Psoas muscle (tissue), 8 donors: ENCODE measurements around the gene URB2. TPM values are rescaled to one million over a fixed set of nuclear protein-coding genes. Genes with fewer than 3 reads are reported as not detected.

Experiments used
- ATAC-seq, 4 donors: fragments of 200-7000 bp; cut with Tn5 transposase; one replicate each; pipeline ENCODE4 v1.9.1; 2020; ENCODE audit warnings: moderate library complexity in 3 of 4, mild to moderate bottlenecking in 2 of 4
- DNase-seq, 2 donors: peaks; one replicate each; pipeline ENCODE4 v3.0.0-alpha.2; 2020
- H3K27ac ChIP-seq: fragments of 200-600 bp; one replicate; pipeline ENCODE4 v1.8.0; 2022
- H3K27me3 ChIP-seq, 3 donors: fragments of 200-600 bp in 1 of 3; one replicate each; pipeline versions ENCODE4 v1.6.1 to v1.8.0; 2013 to 2022; ENCODE audit warnings: low read length in 2 of 3, mild to moderate bottlenecking in 2 of 3, moderate library complexity in 1 of 3; ENCODE audit not compliant: insufficient read depth in 3 of 3
- H3K36me3 ChIP-seq, 2 donors: fragments of 200-600 bp in 1 of 2; one replicate each; pipeline versions ENCODE4 v1.6.1 to v1.8.0; 2013 to 2022; ENCODE audit warnings: low read depth in 1 of 2, mild to moderate bottlenecking in 1 of 2, moderate library complexity in 1 of 2; ENCODE audit not compliant: insufficient read depth in 1 of 2
- H3K4me1 ChIP-seq: fragments of 200-600 bp; one replicate; pipeline ENCODE4 v1.8.0; 2022
- H3K4me3 ChIP-seq: fragments of 200-600 bp; one replicate; pipeline ENCODE4 v1.8.0; 2022; ENCODE audit warnings: mild to moderate bottlenecking
- H3K9me3 ChIP-seq: fragments of 200-600 bp; one replicate; pipeline ENCODE4 v1.8.0; 2022
- CTCF ChIP-seq: fragments of 200-600 bp; IDR thresholded peaks from one replicate; pipeline ENCODE4 v1.8.0; 2022; ENCODE audit warnings: antibody characterized with exemption
- WGBS, 3 donors: extraction: QIAGEN DNeasy Blood & Tissue Kit; methylation state at CpG; one replicate each; pipeline versions ENCODE4 v1.1.6 to v1.1.7; 2013; 5-methylcytosine and 5-hydroxymethylcytosine counted together
- intact Hi-C, 2 donors: fragments of 100-400 bp; cut with DNase I; formaldehyde crosslinking; loops; one replicate each; pipeline versions ENCODE4 v1.11.0 to v1.14.2; 2022
- polyA plus RNA-seq, 3 donors: library from polyadenylated mRNA; stranded (reverse); fragments of 200-250 nt; gene quantifications; one replicate each; pipeline ENCODE4 v1.2.3, GENCODE V29; 2013
- total RNA-seq, 4 donors: library from RNA; stranded (reverse); fragmentation: NEBNext Ultra II Directional in 2 of 4; extraction: Animal tissue kit (Norgen Biotek cat#: 25700) in 2 of 4; gene quantifications; one replicate each; pipeline versions ENCODE4 v1.2.1 to v1.2.4, GENCODE V29; 2021 to 2023
- donor health status: healthy with polysubstance abuse.
- donor health status: DM: no; HTN: no; CAD: no; lungs with moderate emphysema.
- donor health status: Bipolar disorder and iron deficiency.
- donor health status: healthy.
- donor health status: DM: yes; HTN: yes; CAD: no.
- donor health status: DM: no; HTN: no; CAD: no.
- donor health status: DM: no; HTN: no; CAD: no.
- donor health status: DM: yes; HTN: yes; CAD: no.

The URB2 gene
- total and polyA plus RNA-seq, 7 donors, result 4.7 to 18.2 (median 10.2) TPM

DNA sequence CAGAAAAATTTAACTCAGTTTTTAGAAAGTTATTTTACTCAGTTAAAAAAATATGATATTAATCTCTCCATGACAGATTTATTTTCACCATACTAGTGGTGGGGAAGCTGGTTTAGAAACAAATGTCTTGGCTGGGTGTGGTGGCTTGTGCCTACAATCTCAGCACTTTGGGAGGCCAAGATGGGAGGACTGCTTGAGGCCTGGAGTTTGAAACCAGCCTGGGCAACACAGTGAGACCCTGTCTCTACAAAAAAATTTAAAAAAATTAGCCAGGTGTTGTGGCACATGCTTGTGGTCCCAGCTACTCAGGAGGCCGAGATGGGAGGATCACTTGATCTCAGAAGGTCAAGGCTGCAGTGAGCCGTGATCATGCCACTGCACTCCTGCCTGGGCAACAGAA lies 17.5 kb upstream of the URB2 start:
- H3K36me3 ChIP-seq, result peaks cover 17 to 98% of the 10 kb centered on the region in 2 donors
- DNase-seq (no peak), ATAC-seq (no peak)
- WGBS, 3 donors, result 93 to 98% (median 95%) methylated on average over 2 of the region's 2 CpGs
- no peak overlapping the region for H3K4me3 ChIP-seq
- H3K9me3 ChIP-seq, result no peaks in the 10 kb centered on the region
- H3K27me3 ChIP-seq, result no peaks in the 10 kb centered on the region
- H3K27ac ChIP-seq, result no peak overlapping the region
- no peak for TF ChIP-seq CTCF
- intact Hi-C loops, result no loop called here
- no peaks in the 10 kb centered on the region for H3K4me1 ChIP-seq

GRCh38 chr1:229613938-229614337 lies 12.1 kb upstream of the URB2 start:
- H3K9me3 ChIP-seq, result no peaks in the 10 kb centered on the region

GRCh38 chr1:229614701-229615100 lies 11.3 kb upstream of the URB2 start:
- DNase-seq, result no peak
- no peak for TF ChIP-seq CTCF
- Histone ChIP-seq H3K9me3 (no peaks in the 10 kb centered on the region), H3K27me3 (no peaks in the 10 kb centered on the region), H3K4me1 (peaks cover 8% of the 10 kb centered on the region), H3K27ac (no peak overlapping the region), H3K36me3 (peaks cover 13 to 48% of the 10 kb centered on the region in 2 donors), H3K4me3 (no peak overlapping the region)
- WGBS, 3 donors, result 91 to 96% (median 94%) methylated on average over 2 of the region's 2 CpGs
- no peak for ATAC-seq
- intact Hi-C loops, result loop anchor here in 1 of 2 donors (5.0 kb wide), 1 partner anchor 327 kb away; no protein-coding TSS in a partner anchor

More at GRCh38 chr1:229613938-229614337, 12.1 kb upstream of the URB2 start:
- no peak for DNase-seq
- TF ChIP-seq CTCF, result no peak
- no peak for ATAC-seq
- Histone ChIP-seq H3K36me3 (peaks cover 15 to 55% of the 10 kb centered on the region in 2 donors), H3K4me3 (no peak overlapping the region), H3K4me1 (peaks cover 7% of the 10 kb centered on the region), H3K27ac (no peak overlapping the region), H3K27me3 (no peaks in the 10 kb centered on the region)
- intact Hi-C loops, result no loop called here
- WGBS, 3 donors, result 75 to 87% (median 84%) methylated on average over 5 of the region's 5 CpGs

GRCh38 chr1:229617351-229618100 lies 8.5 kb upstream of the URB2 start:
- no peaks in the 10 kb centered on the region for H3K27me3 ChIP-seq
- peaks cover 33% of the 10 kb centered on the region for H3K4me1 ChIP-seq
- 83 to 87% (median 85%) methylated on average over 11 of the region's 11 CpGs for WGBS, 3 donors
- no peak for DNase-seq
- no peak overlapping the region for H3K27ac ChIP-seq
- intact Hi-C loops, result loop anchor here in 1 of 2 donors (5.0 kb wide), 1 partner anchor 330 kb away; no protein-coding TSS in a partner anchor
- H3K4me3 ChIP-seq, result no peak overlapping the region
- peaks cover 2 to 19% of the 10 kb centered on the region in 2 donors for H3K36me3 ChIP-seq
- H3K9me3 ChIP-seq, result no peaks in the 10 kb centered on the region
- ATAC-seq, result no peak
- no peak for TF ChIP-seq CTCF
